KOPT-K1 (cell line): ENCODE results near the gene ACTBL2.
"Not testable (repeated sequence)": the region's sequence is repeated elsewhere in the genome, so short reads cannot be mapped to it uniquely, and the experiment has no call there.

ENCODE experiments used
- H3K27ac ChIP-seq: fragments of 200-600 bp; sonication (generic); 2 replicates; pipeline ENCODE4 v1.5.1; 2016; ENCODE audit warnings: antibody characterized with exemption, mild to moderate bottlenecking, low read depth, low read length; ENCODE audit not compliant: poor library complexity, severe bottlenecking
- H3K36me3 ChIP-seq: fragments of 200-600 bp; sonication (generic); 2 replicates; pipeline ENCODE4 v1.5.1; 2017; ENCODE audit warnings: antibody characterized with exemption, mild to moderate bottlenecking, low read length, moderate library complexity; ENCODE audit not compliant: insufficient read depth
- H3K9me3 ChIP-seq: fragments of 200-600 bp; sonication (generic); 2 replicates; pipeline ENCODE4 v1.5.1; 2017; ENCODE audit warnings: antibody characterized with exemption, low read length, mild to moderate bottlenecking; ENCODE audit not compliant: insufficient read depth, poor library complexity, severe bottlenecking

Gene ACTBL2

GRCh38 chr5:57468481-57469163 is 14.0 kb downstream of the ACTBL2 start:
- no peak overlapping the region for H3K27ac ChIP-seq
- no peaks in the 10 kb centered on the region for H3K36me3 ChIP-seq
- H3K9me3 ChIP-seq: no peaks in the 10 kb centered on the region

GRCh38 chr5:57466544-57466943 is 16.1 kb downstream of the ACTBL2 start:
- no peaks in the 10 kb centered on the region for H3K9me3 ChIP-seq
- no peak overlapping the region for H3K27ac ChIP-seq
- no peaks in the 10 kb centered on the region for H3K36me3 ChIP-seq

GRCh38 chr5:57460056-57460455 is 22.6 kb downstream of the ACTBL2 start:
- H3K36me3 ChIP-seq, H3K9me3 ChIP-seq, H3K27ac ChIP-seq: not testable (repeated sequence)

GRCh38 chr5:57458443-57458842 is 24.2 kb downstream of the ACTBL2 start:
- no peaks in the 10 kb centered on the region for H3K9me3 ChIP-seq
- H3K36me3 ChIP-seq: no peaks in the 10 kb centered on the region
- no peak overlapping the region for H3K27ac ChIP-seq

- H3K36me3 ChIP-seq: no peaks in the 10 kb centered on the region
- H3K27ac ChIP-seq: no peak overlapping the region
- no peaks in the 10 kb centered on the region for H3K9me3 ChIP-seq
These were observed 26.0 kb downstream of the ACTBL2 start for GRCh38 chr5:57456531-57457135.

- Histone ChIP-seq H3K27ac (no peak overlapping the region), H3K9me3 (no peaks in the 10 kb centered on the region), H3K36me3 (no peaks in the 10 kb centered on the region)
These were observed 26.8 kb downstream of the ACTBL2 start for GRCh38 chr5:57455511-57456455.

- Histone ChIP-seq H3K9me3 (no peaks in the 10 kb centered on the region), H3K36me3 (no peaks in the 10 kb centered on the region), H3K27ac (no peak overlapping the region)
These were observed 27.7 kb downstream of the ACTBL2 start for GRCh38 chr5:57454896-57455295.

GRCh38 chr5:57453728-57454127 is 28.9 kb downstream of the ACTBL2 start:
- Histone ChIP-seq H3K36me3 (no peaks in the 10 kb centered on the region), H3K27ac (no peak overlapping the region), H3K9me3 (no peaks in the 10 kb centered on the region)

- H3K36me3 ChIP-seq: no peaks in the 10 kb centered on the region
- H3K27ac ChIP-seq: no peak overlapping the region
These were observed 29.7 kb downstream of the ACTBL2 start for GRCh38 chr5:57452885-57453284.

DNA sequence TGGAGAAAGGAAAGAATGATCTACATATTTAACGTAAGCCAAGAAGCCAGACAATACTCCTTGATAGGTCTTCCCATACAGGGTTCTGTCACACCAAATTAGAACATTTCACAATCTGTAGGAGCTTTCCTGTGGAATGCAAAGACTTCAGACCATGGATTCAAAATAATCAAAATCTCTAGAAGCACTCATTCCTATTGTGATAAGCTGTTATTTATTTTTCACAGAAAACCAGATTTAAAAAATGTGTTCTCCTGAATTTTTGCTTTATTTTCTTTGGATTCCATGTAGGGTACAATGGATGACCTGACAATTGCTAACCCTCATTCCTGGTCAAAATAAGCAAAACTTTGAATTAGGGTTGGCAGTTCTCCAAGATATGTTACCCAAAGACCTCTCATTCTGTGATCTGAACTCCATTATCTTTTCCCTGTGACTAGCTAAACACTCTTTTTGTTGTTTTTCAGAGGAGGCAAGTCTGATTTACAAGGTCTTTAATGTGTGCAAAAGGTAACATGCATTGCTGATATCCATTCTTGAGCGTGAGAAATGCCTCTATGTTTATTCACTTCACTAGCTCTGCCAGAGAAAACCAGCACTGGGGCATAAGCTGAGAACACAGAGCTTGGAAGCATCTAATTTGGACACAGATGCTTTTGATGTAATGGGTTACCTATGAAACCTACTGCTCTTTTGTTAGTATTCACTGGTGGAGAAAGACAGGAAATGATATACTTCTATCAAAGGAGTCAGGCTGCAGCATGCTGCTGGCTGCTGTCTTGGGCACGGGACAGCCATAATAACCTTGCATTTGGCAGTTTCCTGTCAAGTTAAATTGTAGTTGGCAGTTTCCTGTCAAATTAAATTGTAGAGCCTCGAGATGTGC is 31.4 kb downstream of the ACTBL2 start:
- no peaks in the 10 kb centered on the region for H3K36me3 ChIP-seq
- no peak overlapping the region for H3K27ac ChIP-seq
- H3K9me3 ChIP-seq: no peaks in the 10 kb centered on the region

More at GRCh38 chr5:57452885-57453284, 29.7 kb downstream of the ACTBL2 start:
- no peaks in the 10 kb centered on the region for H3K9me3 ChIP-seq

- no peak overlapping the region for H3K27ac ChIP-seq
- no peaks in the 10 kb centered on the region for H3K36me3 ChIP-seq
- H3K9me3 ChIP-seq: no peaks in the 10 kb centered on the region
These were observed 33.9 kb downstream of the ACTBL2 start for GRCh38 chr5:57448751-57449150.

- no peaks in the 10 kb centered on the region for H3K9me3 ChIP-seq
- no peak overlapping the region for H3K27ac ChIP-seq
- H3K36me3 ChIP-seq: no peaks in the 10 kb centered on the region
These were observed 34.3 kb downstream of the ACTBL2 start for GRCh38 chr5:57448287-57448686.

- H3K36me3 ChIP-seq: no peaks in the 10 kb centered on the region
- H3K9me3 ChIP-seq: no peaks in the 10 kb centered on the region
- H3K27ac ChIP-seq: no peak overlapping the region
These were observed 35.0 kb downstream of the ACTBL2 start for GRCh38 chr5:57447658-57448057.

GRCh38 chr5:57446966-57447365 is 35.6 kb downstream of the ACTBL2 start:
- Histone ChIP-seq H3K27ac (no peak overlapping the region), H3K36me3 (no peaks in the 10 kb centered on the region), H3K9me3 (no peaks in the 10 kb centered on the region)

- Histone ChIP-seq H3K27ac (no peak overlapping the region), H3K36me3 (no peaks in the 10 kb centered on the region), H3K9me3 (no peaks in the 10 kb centered on the region)
These were observed 36.9 kb downstream of the ACTBL2 start for GRCh38 chr5:57445705-57446037.
